Activated naive CD4-positive, alpha-beta T cell treated with Interleukin-2 at 50 U/mL for 16 hours (primary cell): Measurements from ENCODE around the gene CYBA.

Experiments used
- DNase-seq: peaks from one replicate; pipeline ENCODE4 v3.0.0-alpha.2; 2020

Gene CYBA

DNA sequence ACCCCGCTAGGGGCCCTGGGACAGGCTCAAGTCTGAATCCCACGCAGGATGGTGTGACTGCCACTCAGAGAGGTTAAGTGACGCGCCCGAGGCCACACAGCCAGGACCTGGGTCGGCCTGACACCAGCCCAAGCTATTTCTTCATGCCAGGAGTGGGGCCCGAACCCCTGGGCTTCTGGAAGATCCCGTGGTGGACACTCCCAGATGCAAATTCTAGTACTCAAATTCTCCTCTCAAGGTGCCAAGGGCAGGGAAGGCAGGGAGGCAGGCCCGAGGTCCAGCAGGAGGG lies 7.3 kb downstream of the CYBA start:
- DNase-seq: no peak

DNA sequence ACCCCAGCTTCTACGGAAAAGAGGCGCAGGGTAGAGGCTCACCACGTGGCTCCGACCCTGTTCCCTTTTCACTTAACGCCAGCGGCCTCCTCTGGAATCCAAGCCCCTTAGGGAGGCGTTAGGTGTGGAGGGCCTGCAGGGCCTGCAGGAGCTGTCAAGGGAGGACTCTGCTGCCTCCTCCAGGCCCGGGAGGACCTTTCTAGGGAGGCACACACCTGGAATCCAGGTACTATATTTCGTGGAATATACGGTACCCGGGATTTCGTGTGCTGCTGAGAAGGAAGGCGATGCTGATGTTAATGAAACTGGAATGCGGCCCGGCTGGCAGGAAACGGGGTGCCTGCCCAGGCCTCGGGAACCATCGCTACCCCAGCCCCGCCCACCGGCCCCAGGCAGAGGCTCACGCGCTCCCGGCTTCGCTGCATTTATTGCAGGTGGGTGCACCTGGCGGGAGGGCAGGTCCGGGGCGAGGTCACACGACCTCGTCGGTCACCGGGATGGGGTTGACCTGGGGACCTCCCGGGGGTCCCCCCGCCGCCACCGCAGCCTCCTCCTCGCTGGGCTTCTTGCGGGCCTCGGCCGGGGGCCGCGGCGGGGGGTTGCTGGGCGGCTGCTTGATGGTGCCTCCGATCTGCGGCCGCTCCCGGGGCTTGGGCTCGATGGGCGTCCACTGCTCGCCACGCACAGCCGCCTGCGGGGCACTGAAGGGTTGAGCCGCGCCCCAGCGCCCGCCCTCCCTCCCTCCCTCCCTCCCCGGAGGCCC lies 7.8 kb downstream of the CYBA start:
- DNase-seq: no peak

DNA sequence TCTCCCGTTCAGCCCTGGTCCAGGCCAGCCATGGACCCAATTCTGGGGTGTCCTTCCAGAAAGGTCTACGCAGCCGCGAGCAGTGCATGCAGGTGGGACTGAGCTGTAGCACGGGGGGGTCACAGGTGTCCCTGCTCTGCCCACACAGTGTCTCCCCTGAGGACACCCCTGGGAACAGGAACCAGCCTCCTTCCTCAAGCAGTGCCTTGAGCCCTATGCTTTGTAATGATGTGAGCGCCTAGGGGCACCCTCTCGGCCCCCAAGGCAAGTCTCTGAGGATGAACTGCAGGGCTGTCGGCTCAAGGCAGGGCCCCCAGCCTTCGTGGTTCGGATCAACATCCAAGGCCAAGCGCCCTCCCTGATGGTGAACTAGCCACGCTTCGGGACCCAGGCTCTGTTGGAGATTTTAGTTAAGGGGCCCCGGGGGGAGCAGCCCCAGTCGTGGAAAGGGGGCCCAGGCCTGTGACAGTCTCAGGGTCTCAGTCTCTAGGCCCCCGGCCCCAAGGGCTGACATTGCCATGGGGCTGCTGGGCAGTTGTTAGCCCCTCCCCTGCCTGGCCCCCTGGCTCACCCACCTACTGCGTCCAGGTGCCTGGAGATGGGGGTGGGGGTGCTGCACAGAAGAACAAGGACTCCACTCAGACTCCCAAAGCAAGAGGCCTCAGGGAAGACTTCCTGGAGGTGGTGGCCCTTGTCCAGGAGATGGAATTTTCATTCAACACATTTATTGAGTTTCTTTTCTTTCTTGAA lies 10.2 kb downstream of the CYBA start:
- no peak for DNase-seq

DNA sequence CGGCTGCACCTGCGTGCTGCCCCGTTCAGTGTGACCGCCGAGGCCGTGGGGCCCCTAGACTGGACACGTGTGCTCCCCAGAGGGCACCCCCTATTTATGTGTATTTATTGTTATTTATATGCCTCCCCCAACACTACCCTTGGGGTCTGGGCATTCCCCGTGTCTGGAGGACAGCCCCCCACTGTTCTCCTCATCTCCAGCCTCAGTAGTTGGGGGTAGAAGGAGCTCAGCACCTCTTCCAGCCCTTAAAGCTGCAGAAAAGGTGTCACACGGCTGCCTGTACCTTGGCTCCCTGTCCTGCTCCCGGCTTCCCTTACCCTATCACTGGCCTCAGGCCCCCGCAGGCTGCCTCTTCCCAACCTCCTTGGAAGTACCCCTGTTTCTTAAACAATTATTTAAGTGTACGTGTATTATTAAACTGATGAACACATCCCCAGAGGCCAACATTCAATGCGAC lies 10.8 kb downstream of the CYBA start:
- DNase-seq: no peak

DNA sequence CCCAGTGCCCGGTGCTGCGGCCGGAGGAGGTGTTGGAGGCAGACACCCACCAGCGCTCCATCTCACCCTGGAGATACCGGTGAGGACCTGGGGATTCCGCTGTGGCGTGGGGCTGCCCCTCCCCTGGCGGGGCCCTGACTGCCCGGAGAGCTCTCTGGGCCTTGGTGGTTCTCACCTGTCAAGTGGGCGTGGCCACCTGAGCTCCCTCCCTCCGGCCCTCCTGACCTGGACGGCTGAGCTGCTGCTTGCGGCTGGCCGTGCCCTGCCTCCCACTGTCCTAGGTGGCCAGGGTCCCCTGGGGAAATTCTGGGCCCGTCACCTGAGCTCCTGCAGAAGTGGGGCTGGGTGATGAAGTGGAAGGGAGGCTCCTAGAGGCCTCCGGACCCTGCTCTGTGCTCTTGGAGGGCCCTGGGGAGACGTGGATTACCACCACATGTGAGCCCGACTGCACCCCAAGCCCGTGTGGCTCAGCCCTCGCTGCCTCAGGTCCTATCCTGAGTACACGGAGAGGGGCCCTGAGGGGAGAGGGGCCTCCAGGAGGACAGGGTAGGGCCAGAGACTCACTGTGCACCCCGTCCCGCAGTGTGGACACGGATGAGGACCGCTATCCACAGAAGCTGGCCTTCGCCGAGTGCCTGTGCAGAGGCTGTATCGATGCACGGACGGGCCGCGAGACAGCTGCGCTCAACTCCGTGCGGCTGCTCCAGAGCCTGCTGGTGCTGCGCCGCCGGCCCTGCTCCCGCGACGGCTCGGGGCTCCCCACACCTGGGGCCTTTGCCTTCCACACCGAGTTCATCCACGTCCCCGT lies 11.4 kb downstream of the CYBA start:
- DNase-seq: no peak

DNA sequence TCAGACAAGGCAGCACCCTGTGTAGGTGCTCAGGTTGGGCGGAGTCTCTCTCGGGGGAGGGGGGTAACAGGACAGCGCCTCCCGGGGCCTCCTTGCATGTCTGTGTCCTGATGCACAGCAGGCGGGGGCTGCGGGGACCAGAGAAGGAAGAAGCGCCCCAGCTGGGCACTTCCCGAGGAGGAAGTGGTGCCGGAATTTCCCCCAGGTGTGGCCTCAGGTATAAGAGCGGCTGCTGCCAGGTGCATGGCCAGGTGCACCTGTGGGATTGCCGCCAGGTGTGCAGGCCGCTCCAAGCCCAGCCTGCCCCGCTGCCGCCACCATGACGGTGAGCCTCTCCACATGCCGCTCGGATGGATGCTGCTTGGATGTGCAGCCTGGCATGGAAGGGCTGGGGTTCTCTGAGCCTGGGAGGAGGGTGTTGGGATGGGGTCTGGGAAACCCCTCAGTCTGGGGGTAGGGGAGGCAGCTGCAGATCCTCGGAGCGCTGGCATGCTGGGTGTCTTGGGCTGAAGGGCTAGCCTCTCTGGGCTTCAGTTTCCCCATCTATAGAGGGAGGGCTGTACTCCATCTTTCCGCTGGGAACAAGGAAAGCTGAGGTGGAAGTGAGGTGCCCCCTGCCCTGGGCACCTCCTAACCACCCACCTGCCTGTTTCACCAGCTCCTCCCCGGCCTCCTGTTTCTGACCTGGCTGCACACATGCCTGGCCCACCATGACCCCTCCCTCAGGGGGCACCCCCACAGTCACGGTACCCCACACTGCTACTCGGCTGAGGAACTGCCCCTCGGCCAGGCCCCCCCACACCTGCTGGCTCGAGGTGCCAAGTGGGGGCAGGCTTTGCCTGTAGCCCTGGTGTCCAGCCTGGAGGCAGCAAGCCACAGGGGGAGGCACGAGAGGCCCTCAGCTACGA lies 12.3 kb downstream of the CYBA start, which contains the start of gene IL17C:
Gene IL17C, plus strand, starts transcription at position 250 of the 908 bp plus-strand sequence. Its CDS starts 70 bp downstream, at position 320.
- no peak for DNase-seq

DNA sequence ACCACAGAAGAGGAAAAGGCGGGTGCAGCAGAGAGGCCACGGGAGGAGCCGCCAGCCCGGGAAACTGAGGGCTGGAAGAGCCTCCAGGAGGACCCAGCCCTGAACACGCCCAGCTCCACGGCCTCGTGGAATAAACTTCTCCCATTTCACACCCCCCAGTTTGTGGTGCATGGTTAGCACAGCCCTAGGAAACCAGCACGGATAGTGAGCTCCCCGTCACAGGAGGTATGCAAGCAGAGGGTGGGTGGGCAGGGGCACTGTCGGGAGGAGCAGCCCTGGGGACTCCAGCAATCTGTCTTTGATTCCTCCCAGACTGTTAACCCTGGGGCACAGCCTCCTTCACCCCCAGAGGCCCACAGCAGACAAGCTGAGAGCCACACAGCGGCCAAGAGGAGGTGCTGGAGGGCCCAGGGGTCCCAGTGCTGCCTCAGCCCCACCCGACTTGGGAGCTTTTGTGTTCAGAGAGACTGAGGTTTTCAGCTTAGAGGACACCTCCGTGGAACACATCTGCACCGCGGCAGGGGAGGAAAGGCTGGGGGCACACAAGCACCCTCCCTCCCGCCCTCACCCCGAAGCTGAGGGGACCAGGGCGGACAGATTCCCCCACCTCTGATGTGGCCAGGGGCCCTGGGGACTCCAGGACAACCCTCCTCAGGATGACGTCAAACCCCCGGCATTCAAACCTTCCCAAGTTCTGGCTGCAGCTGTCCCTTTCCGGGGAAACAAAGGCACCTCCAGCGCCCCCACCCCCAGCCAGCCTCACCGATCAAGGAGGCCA lies 14.2 kb downstream of the CYBA start:
- no peak for DNase-seq

DNA sequence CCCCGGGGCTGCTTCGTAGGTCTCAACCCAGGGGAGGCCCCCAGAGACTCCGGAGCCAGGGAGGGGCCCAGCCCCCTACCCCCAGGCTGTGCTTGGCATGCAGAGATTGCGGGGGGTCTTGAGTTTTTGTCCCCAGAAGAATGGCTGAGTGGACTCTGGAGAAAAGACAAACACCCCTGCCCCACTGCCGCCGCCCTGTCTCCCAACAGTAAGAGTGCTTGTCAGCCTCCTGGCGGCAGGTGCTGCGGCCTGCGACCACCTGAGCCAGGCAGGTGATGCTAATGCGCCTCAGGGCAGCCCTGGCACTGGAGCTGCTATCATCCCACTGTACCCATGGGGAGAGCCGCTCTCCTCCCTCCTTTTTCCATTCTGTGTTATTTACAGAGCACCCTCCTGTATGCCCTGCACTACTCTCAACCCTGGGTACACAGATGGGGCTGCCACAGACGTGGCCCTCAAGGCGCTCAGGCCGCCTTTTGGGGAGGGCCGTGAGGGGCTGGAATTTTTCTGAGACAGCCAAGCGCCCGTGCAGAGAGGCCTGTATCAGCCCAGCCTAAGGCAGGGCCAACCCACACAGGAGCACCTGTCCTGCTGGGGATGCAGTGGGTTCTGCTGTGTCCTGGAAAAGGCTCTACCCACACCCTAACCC lies 15.1 kb downstream of the CYBA start:
- DNase-seq: no peak

DNA sequence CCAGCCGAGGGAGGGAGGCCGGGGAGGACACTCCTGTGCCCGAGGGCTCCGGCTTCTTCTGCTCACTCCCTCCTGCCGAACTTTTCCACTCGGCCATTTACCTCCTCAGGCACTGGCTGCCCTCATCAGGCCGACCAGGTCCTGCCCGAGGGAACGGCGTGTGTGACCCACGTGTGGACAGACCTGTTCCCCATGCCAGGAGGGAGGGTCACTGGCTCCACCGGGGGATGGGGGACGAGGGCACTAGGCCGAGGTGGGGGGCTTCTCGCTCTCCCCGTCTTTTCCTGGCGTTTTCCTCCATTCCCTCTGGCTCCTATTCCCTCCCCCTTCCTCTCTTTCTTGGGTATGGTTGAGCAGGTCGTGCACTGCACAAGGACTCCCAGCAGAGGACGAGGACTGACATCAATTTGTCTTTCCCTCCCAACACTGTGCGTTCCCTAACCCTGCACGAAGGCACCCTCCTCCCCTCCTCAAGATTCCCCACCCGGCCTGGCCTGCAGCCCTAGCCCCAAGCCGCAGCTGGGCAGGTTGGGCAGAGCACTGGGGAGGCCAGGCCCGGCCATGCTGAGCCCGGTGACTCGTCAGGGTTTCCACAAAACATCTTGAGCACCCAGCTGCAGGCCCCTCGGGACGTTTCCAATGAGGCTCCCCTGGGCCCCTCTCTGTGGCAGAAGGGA lies 15.7 kb downstream of the CYBA start:
- no peak for DNase-seq

DNA sequence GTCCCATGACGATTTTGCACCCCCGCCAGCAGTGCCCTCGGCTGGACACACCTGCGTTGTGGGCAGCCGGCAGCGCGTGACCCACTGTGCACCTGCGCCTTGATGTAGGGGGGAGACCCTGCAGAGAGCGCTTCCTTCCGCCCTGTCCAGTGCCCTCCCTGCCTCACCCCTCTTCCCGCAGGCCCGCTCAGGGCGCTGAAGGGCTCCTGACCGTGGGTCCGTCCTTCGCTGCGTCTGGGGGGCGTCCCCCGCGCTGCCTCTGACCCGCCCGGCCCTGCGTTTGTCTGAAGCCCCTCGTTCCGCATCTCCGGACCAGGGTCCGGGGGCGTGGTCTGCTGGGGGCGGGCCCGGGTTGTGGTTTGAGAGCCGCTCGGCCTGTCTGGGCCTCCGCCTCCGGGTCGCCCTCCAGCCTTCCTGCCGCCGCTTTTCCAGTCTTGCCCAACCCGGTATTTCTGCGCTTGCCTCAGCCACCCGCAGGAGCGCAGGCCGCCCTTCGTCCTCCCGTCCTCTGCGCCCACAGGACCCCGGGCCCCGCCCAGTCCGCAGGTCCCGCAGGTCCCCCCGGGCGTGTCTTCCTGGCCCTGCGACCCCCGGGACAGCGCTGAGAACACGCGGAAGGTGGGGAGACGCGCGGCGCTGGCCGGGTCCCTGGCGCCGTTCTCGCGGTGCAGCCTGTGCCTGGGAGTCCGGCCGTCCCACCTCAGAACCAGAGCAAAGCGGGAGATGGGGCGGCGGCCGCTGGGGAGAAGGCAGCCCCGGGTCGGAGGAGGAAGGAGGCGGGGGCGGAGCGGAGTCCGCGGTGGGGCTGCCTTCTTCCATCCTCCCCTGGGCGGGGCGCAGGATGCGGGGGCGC lies 16.5 kb downstream of the CYBA start:
- DNase-seq: peak; percentile 50

DNA sequence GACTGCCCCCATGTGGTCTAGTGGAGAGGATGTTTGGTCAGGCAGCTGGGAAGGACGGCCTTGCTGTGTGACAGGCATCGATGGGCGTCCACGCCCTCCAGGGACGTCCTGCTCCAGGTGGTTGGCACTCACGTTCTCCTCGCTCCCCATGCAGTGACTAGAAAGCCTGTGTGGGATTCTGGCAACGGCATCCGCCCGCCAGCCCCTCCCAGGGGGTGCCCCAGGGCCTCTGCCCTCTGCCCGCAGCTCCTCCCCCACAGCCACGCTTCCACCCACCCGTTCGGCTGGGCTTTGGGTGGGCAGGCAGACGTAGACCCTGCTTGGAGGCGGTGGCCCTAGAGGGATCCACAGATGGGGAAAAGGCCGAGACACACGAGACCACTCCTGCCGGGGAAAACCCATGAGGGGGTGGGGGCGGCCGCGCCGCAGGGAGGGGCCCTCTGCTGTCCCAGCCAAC lies 17.1 kb downstream of the CYBA start:
- peak; percentile 64 for DNase-seq

DNA sequence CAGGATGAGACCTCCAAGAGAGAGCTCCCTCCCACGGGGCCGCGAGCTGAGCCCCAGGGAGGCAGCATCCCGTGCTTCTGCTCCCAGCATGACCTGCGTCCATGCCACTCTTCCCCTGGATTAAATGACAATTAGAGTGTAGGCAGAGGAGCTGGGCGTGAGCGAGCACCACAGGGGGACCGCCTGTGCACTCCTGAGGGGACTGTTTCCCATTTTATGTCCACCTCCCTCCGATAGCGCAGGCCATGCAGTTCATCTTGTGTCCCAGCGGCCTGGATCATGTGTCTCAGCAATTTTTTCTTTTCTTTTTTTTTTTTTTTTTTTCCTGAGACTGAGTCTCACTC lies 18.3 kb downstream of the CYBA start:
- DNase-seq: no peak

DNA sequence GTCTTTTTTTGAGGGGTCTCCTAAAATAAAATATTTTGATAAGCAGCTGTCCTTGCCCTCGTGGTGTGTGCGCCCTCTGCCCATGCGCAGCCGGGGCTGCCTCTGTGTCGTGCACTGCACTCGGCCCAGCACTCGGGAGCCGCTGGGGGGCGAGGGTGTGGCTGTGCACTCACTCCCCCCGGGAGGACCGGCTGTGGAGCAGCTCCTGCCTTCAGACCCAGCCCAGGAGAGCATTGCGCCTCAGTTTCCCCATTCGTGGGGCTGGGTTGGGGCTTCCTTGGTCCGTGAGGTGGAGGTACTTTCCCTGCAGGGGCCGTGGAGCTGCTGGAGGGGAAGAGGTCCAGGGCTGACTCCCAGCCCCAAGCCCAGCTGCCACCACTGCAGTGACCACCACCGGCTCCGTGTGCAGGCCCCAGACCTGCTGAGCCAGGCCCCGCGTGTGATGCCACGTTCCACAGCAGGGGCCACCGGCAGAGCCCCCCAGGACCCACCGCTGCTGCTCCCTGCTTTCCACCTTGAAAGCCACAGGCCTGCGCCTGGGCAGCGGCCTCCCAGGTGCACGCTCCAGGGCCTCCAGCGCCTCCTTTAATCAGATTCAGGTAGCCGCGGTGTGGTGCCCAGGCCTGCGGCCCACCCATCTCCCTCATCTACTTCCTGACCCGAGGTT lies 18.8 kb downstream of the CYBA start:
- no peak for DNase-seq

DNA sequence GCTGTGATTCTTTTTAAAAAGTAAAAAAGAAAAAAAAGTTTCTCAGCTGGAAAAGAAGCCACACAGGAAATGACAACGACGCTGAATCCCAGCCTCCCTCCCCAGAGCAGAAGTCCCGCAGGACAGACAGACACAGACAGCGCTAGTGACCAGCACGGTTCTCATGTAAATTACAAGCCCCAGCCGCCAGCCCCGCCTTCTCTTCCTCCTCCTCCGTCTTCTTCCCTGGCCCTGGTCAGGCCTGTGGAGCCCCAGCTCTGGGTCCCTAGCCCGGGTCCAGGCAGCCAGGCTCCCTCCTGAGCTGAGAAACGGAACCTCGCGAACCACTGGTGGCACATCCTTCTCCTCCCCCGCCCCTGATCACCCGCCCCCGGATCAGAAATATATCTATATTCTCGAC lies 19.5 kb downstream of the CYBA start:
- DNase-seq: no peak

DNA sequence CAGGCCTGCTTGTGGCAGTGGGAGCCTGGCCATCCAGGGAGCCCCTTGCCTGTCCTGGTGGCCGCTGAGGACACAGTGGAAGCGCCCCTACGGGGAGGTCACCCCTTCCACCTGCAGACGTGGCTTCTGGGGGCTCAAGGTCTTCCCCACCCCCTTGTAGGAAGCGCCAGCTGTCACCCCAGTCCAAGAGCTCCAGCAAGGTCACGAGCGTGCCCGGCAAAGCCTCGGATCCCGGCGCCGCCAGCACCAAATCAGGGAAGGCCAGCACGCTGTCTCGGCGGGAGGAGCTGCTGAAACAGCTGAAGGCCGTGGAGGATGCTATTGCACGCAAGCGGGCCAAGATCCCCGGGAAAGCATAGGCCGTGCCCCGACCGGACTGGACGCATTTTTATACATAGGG lies 19.9 kb downstream of the CYBA start:
- no peak for DNase-seq

DNA sequence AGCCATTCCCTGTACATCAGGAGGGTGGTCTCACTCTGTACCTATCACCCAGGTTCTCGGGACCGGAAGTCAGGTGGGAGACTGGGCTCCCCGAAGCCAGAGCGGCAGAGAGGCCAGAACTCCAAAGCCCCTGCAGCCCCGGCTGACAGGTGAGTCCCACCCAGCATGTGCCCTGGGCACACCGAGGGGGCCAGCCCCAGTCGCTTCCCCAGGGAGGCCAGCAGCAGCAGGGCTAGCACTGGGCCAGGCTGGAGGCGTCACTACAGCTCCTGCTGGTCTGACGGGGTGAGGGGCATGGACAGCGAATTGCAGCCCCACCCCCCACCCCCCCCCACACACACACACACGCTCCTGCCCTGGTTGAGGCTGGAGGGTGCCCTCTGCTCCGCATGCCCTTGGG lies 20.4 kb downstream of the CYBA start:
- no peak for DNase-seq

DNA sequence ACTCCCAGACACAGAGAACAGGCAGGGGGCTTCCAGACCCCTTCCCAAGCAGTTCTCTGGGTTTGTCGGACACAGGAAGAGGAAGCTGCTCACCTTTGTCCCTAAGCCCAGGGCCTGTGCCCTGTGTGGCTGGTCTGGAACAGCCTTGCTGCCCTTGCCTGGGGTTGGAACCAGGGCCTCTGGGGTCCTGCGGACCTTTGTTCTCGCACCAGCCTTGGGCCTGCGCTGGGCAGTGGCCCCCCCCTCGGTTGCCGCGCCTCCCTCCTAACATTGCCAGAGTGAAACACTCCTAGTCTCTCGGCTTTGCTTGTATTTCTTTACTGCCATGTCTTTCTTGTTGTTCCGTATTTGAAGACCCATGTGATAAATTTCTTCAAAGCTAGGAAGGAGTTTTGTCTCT lies 21.0 kb downstream of the CYBA start:
- no peak for DNase-seq

DNA sequence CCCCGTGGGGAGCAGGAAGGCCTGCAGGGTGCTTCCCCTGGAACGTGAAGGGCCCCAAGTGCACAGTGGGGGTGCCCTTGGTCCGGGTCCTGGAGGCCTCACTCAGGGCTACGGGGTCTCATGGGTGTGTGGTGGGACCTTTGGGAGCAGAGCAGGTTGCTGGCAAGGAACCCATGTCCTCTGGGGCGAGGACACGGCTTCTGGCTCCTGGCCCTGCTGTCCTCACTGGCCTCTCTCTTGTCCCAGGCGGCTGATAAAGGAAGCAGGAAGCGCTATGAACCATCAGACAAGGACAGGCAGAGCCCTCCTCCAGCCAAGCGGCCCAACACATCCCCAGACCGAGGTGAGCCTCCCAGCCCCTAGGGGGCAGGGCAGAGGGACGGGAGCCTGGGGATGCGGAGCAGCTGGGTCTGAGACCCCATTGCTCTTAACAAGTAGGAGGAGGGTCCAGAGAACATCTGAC lies 22.3 kb downstream of the CYBA start:
- no peak for DNase-seq
